K562 (cell line): ENCODE measurements around the gene LRRC8A. TPM values are rescaled to one million over a fixed set of nuclear protein-coding genes. Genes with fewer than 3 reads are reported as not detected.

Experiments
- BACH1 ChIP-seq: fragments of 200-800 bp; sonication (Bioruptor generic); IDR thresholded peaks from 2 replicates; pipeline ENCODE4 v1.6.1; 2016; ENCODE audit warnings: missing genetic modification characterization, missing compliant biosample characterization
- FOXP1 ChIP-seq: sonication (generic); formaldehyde crosslinking; IDR thresholded peaks from 2 replicates; pipeline ENCODE4 v1.8.0; 2022; ENCODE audit warnings: mild to moderate bottlenecking, missing genetic modification reagents
- NFIX ChIP-seq: fragments of 250-450 bp; sonication (Bioruptor Pico); IDR thresholded peaks from 2 replicates; pipeline ENCODE4 v1.4.0; 2020; ENCODE audit warnings: low read depth, mild to moderate bottlenecking, moderate library complexity
- polyA plus RNA-seq, 8 experiments: library from polyadenylated mRNA; depleted of rRNA in 4 of 8; stranded (reverse) in 5 of 8; unstranded in 3 of 8; fragments of >200 nt; fragmentation: Nextera tagmentation in 2 of 8; fragmentation: Illumina TruSeq in 1 of 8; extraction: Ambion mirVana in 2 of 8; extraction: Trizol in 1 of 8; gene quantifications; 2 replicates each; pipeline versions ENCODE4 v1.2.1 to v1.2.3, GENCODE V29; 2011 to 2014; ENCODE audit warnings: inconsistent platforms in 1 of 8, missing spikeins in 1 of 8
- total RNA-seq, 7 experiments: library from RNA; depleted of rRNA in 6 of 7; stranded (reverse); fragments of >200 nt in 6 of 7; fragmentation: Illumina TruSeq in 2 of 7; extraction: Trizol in 2 of 7; gene quantifications; 2 replicates each; pipeline versions ENCODE4 v1.2.1 to v1.2.3, GENCODE V29; 2011 to 2021; ENCODE audit warnings: low replicate concordance in 1 of 7
- TF ChIP-seq, protein P1 (sequence below): fragments of 450-650 bp; IDR thresholded peaks from 2 replicates; pipeline ENCODE4 v1.6.1; 2016; ENCODE audit warnings: mild to moderate bottlenecking, moderate library complexity
- TF ChIP-seq, protein P2 (sequence below): fragments of 250-450 bp; sonication (Bioruptor Pico); IDR thresholded peaks from 2 replicates; pipeline ENCODE4 v1.8.0; 2021; ENCODE audit warnings: moderate library complexity, mild to moderate bottlenecking, inconsistent platforms
- TF ChIP-seq, protein P3 (sequence below), 2 experiments: fragments of 450-650 bp; formaldehyde crosslinking in 1 of 2; IDR thresholded peaks; 2 replicates each; pipeline versions ENCODE4 v1.4.0 to v1.6.1; 2014 to 2020; ENCODE audit warnings: mild to moderate bottlenecking in 2 of 2, borderline replicate concordance in 1 of 2, low read depth in 1 of 2

The LRRC8A gene
- total and polyA plus RNA-seq, 9 of the 15 experiments (the other 6 are each of a cell fraction or from before 2014, with no cell fraction given): 2.9 to 24.7 (median 8.9) TPM

DNA sequence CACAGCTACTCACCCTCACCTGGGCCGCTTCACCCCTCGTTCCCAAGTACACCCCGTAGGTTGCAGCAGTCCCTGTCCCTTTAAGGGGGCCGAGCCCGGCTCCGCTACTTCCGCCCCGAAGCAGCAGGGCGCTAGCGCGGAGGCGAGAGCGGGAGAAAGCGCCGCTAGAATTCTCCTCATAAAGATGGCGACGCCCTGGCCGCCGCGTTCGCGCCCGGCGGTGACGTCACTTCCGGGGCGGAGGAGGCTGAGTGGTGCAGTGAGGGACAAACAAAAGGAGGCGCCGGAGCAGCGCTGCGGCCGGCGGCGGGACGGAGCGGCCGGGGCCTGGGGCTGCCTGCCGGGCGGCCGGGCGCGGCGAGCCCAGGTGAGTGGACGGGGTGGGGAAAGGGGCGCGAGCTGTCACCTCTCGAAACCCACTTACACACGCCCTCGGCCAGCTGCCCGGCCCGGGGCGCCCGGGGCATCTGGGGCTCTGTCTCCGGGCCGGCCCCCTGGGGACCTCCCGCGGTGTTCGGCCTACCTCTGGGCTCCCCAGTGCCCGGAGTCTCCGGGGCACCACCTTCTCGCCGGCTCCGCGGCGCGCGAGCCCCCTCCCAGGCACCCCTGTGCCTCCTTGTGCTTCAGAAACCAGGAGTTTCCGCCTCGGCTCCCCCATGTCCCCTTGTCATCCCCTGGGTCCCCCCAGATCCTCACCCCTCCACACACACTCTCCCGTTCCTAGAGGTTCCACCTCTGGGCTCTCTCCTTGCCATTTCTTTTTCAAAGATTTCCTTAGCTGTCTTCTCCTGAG lies at the start of gene LRRC8A, which contains the start of gene KYAT1 (continued):
- TF ChIP-seq, protein P1, sequence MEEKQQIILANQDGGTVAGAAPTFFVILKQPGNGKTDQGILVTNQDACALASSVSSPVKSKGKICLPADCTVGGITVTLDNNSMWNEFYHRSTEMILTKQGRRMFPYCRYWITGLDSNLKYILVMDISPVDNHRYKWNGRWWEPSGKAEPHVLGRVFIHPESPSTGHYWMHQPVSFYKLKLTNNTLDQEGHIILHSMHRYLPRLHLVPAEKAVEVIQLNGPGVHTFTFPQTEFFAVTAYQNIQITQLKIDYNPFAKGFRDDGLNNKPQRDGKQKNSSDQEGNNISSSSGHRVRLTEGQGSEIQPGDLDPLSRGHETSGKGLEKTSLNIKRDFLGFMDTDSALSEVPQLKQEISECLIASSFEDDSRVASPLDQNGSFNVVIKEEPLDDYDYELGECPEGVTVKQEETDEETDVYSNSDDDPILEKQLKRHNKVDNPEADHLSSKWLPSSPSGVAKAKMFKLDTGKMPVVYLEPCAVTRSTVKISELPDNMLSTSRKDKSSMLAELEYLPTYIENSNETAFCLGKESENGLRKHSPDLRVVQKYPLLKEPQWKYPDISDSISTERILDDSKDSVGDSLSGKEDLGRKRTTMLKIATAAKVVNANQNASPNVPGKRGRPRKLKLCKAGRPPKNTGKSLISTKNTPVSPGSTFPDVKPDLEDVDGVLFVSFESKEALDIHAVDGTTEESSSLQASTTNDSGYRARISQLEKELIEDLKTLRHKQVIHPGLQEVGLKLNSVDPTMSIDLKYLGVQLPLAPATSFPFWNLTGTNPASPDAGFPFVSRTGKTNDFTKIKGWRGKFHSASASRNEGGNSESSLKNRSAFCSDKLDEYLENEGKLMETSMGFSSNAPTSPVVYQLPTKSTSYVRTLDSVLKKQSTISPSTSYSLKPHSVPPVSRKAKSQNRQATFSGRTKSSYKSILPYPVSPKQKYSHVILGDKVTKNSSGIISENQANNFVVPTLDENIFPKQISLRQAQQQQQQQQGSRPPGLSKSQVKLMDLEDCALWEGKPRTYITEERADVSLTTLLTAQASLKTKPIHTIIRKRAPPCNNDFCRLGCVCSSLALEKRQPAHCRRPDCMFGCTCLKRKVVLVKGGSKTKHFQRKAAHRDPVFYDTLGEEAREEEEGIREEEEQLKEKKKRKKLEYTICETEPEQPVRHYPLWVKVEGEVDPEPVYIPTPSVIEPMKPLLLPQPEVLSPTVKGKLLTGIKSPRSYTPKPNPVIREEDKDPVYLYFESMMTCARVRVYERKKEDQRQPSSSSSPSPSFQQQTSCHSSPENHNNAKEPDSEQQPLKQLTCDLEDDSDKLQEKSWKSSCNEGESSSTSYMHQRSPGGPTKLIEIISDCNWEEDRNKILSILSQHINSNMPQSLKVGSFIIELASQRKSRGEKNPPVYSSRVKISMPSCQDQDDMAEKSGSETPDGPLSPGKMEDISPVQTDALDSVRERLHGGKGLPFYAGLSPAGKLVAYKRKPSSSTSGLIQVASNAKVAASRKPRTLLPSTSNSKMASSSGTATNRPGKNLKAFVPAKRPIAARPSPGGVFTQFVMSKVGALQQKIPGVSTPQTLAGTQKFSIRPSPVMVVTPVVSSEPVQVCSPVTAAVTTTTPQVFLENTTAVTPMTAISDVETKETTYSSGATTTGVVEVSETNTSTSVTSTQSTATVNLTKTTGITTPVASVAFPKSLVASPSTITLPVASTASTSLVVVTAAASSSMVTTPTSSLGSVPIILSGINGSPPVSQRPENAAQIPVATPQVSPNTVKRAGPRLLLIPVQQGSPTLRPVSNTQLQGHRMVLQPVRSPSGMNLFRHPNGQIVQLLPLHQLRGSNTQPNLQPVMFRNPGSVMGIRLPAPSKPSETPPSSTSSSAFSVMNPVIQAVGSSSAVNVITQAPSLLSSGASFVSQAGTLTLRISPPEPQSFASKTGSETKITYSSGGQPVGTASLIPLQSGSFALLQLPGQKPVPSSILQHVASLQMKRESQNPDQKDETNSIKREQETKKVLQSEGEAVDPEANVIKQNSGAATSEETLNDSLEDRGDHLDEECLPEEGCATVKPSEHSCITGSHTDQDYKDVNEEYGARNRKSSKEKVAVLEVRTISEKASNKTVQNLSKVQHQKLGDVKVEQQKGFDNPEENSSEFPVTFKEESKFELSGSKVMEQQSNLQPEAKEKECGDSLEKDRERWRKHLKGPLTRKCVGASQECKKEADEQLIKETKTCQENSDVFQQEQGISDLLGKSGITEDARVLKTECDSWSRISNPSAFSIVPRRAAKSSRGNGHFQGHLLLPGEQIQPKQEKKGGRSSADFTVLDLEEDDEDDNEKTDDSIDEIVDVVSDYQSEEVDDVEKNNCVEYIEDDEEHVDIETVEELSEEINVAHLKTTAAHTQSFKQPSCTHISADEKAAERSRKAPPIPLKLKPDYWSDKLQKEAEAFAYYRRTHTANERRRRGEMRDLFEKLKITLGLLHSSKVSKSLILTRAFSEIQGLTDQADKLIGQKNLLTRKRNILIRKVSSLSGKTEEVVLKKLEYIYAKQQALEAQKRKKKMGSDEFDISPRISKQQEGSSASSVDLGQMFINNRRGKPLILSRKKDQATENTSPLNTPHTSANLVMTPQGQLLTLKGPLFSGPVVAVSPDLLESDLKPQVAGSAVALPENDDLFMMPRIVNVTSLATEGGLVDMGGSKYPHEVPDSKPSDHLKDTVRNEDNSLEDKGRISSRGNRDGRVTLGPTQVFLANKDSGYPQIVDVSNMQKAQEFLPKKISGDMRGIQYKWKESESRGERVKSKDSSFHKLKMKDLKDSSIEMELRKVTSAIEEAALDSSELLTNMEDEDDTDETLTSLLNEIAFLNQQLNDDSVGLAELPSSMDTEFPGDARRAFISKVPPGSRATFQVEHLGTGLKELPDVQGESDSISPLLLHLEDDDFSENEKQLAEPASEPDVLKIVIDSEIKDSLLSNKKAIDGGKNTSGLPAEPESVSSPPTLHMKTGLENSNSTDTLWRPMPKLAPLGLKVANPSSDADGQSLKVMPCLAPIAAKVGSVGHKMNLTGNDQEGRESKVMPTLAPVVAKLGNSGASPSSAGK: no peak
- TF ChIP-seq, protein P2, sequence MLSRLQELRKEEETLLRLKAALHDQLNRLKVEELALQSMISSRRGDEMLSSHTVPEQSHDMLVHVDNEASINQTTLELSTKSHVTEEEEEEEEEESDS (CRISPR knock-in tag): no peak
- TF ChIP-seq FOXP1 (CRISPR knock-in tag) (no peak), BACH1 (tag) (no peak), NFIX (no peak)
- TF ChIP-seq, protein P3, sequence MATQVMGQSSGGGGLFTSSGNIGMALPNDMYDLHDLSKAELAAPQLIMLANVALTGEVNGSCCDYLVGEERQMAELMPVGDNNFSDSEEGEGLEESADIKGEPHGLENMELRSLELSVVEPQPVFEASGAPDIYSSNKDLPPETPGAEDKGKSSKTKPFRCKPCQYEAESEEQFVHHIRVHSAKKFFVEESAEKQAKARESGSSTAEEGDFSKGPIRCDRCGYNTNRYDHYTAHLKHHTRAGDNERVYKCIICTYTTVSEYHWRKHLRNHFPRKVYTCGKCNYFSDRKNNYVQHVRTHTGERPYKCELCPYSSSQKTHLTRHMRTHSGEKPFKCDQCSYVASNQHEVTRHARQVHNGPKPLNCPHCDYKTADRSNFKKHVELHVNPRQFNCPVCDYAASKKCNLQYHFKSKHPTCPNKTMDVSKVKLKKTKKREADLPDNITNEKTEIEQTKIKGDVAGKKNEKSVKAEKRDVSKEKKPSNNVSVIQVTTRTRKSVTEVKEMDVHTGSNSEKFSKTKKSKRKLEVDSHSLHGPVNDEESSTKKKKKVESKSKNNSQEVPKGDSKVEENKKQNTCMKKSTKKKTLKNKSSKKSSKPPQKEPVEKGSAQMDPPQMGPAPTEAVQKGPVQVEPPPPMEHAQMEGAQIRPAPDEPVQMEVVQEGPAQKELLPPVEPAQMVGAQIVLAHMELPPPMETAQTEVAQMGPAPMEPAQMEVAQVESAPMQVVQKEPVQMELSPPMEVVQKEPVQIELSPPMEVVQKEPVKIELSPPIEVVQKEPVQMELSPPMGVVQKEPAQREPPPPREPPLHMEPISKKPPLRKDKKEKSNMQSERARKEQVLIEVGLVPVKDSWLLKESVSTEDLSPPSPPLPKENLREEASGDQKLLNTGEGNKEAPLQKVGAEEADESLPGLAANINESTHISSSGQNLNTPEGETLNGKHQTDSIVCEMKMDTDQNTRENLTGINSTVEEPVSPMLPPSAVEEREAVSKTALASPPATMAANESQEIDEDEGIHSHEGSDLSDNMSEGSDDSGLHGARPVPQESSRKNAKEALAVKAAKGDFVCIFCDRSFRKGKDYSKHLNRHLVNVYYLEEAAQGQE (IDR thresholded peaks at IDR 0.05; ENCODE audit: borderline replicate concordance): 0 out of 2 replicates have a peak, but pooled peaks have one; percentile 9
- TF ChIP-seq, protein P3 (CRISPR knock-in tag; IDR thresholded peaks at IDR 0.05; ENCODE audit: low read depth): 0 out of 2 replicates have a peak, but pooled peaks have one; percentile 18
